Measurements from ENCODE around the gene CERT1. TPM values are rescaled to one million over a fixed set of nuclear protein-coding genes. Genes with fewer than 3 reads are reported as not detected.
"Not testable (repeated sequence)": the region's sequence is repeated elsewhere in the genome, so short reads cannot be mapped to it uniquely, and the experiment has no call there.

The CERT1 gene
- total RNA-seq, 5 donors from 2014 or later (not counting 1 experiment from before 2014, with no cell fraction given): 35.7 to 39.4 (median 38.0) TPM

DNA sequence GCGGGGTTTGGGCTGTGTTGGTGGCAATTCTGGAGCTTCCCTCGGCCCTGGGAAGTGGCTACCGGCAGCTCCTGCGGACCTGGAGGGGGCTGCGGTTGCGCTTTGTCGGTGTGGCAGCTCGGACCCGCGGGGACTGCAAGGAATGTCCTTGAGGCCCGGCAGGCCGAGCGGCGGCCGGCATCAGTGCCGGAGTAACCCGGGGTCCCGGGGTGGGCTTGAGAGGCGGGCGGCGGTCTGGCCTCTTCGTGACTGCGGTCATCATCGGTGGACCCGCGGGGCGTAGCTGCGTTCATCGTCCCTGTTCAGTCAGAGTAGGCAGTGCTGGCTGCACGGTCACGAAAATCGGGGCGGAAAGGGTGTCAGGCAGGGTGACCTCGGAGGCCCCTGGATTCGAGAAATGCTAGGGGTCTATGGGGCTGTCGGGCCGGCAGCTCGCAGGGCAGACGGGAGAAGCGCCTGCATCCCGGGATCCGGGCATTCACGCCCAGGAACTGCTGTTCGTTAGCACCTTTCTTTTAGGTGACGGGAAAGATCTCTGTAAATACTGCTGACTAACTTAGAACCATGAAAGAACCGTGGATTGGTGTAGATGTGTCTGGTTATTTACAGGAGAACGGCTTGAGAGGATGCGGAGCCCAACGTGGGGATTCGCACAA, 173.9 kb downstream of the CERT1 start:
- no peak for ATAC-seq (replicated peaks in 1 of 4)
- CTCF ChIA-PET: interaction anchor here in 1 of 2 donors (0.7 to 1.8 kb wide), 12 partner anchors 70 to 1270 kb away, joined by 3 to 31 read pairs (median 4); partner anchors contain the start of genes ANKRD31, GFM2 and NSA2
- Mint-ChIP-seq H3K9me3 (no peaks in the 10 kb centered on the region), H3K4me3 (no peak overlapping the region), H3K36me3 (peaks cover 3% of the 10 kb centered on the region), H3K4me1 (peaks cover 36 to 40% (median 39%) of the 10 kb centered on the region in 3 donors), H3K27ac (peak overlapping the region in 1 of 2 donors; percentile 74), H3K27me3 (no peaks in the 10 kb centered on the region)
- Histone ChIP-seq H3K4me1 (ENCODE audit: control insufficient read depth in 1 of 2, extremely low read depth in 1 of 2, insufficient read depth in 2 of 2, low read length in 2 of 2) (peaks cover 14 to 15% of the 10 kb centered on the region in 2 experiments), H3K36me3 (ENCODE audit: control insufficient read depth in 2 of 2, extremely low read depth in 1 of 2, insufficient read depth in 1 of 2, low read length in 1 of 2) (peaks cover 0 to under 1% of the 10 kb centered on the region in 2 donors), H3K27ac (ENCODE audit: low read length) (peak overlapping the region; percentile 71), H3K9me3 (no peaks in the 10 kb centered on the region), H3K27me3 (replicated peaks in 1 of 2; ENCODE audit: control insufficient read depth in 2 of 2, extremely low read depth in 1 of 2, insufficient read depth in 2 of 2, low read length in 1 of 2) (no peaks in the 10 kb centered on the region), H3K4me3 (ENCODE audit: control insufficient read depth in 1 of 2, extremely low read depth in 1 of 2, low read length in 1 of 2) (peak overlapping the region; percentile 80 to 97)
- POLR2A ChIA-PET: interaction anchor here (0.5 to 1.4 kb wide), 12 partner anchors 11 to 1838 kb away, joined by 3 to 10 read pairs (median 4); partner anchors contain the start of gene ANKRD31 (in 1 of the 2)
- under 1% methylated on average over 43 of the region's 50 CpGs for WGBS (ENCODE audit: insufficient coverage)
- peak in 16 of 35 experiments; percentile 1 to 38 (median 11) for DNase-seq

- DNase-seq (peak; percentile 86 to 99 (median 96)), ATAC-seq (replicated peaks in 1 of 4) (peak; percentile 94 to 97 (median 96))
- H3K4me3 Mint-ChIP-seq: no peak within 1 kb of the TSS
- ChIA-PET CTCF (interaction anchor here (0.6 to 1.8 kb wide), 15 partner anchors 70 to 1270 kb away, joined by 3 to 31 read pairs (median 3); partner anchors contain the start of genes ANKRD31 (in 1 of the 2), CERT1 (in 1 of the 2), ENC1 (in 1 of the 2) and GFM2 (in 1 of the 2)), POLR2A (interaction anchor here (0.5 to 1.4 kb wide), 15 partner anchors 12 to 1135 kb away, joined by 3 to 10 read pairs (median 4); partner anchors contain the start of genes ANKRD31 (in 1 of the 2) and GCNT4 (in 1 of the 2))
- no peaks in the 10 kb centered on the region for H3K9me3 ChIP-seq
- no peaks in the 10 kb centered on the region for H3K27me3 Mint-ChIP-seq
- peak within 1 kb of the TSS; percentile 83 for H3K27ac ChIP-seq (ENCODE audit: low read length)
- peaks cover 3% of the 10 kb centered on the region for H3K36me3 Mint-ChIP-seq
- peaks cover 35 to 36% (median 35%) of the 10 kb centered on the region in 3 donors for H3K4me1 Mint-ChIP-seq
- peak within 1 kb of the TSS; percentile 80 to 97 for H3K4me3 ChIP-seq (ENCODE audit: control insufficient read depth in 1 of 2, extremely low read depth in 1 of 2, low read length in 1 of 2)
- H3K9me3 Mint-ChIP-seq: no peaks in the 10 kb centered on the region
- under 1% methylated on average over 50 of the region's 56 CpGs for WGBS (ENCODE audit: insufficient coverage)
- no peaks in the 10 kb centered on the region for H3K27me3 ChIP-seq (replicated peaks in 1 of 2; ENCODE audit: control insufficient read depth in 2 of 2, extremely low read depth in 1 of 2, insufficient read depth in 2 of 2, low read length in 1 of 2)
- no peaks in the 10 kb centered on the region for H3K36me3 ChIP-seq (ENCODE audit: control insufficient read depth in 2 of 2, extremely low read depth in 1 of 2, insufficient read depth in 1 of 2, low read length in 1 of 2)
- H3K27ac Mint-ChIP-seq: peak within 1 kb of the TSS in 1 of 2 donors; percentile 74
- peaks cover 14 to 15% of the 10 kb centered on the region in 2 experiments for H3K4me1 ChIP-seq (ENCODE audit: control insufficient read depth in 1 of 2, extremely low read depth in 1 of 2, insufficient read depth in 2 of 2, low read length in 2 of 2)
These were observed 174.7 kb downstream of the CERT1 start, which contains the start of gene HMGCR for GRCh38 chr5:75336615-75337336. TSS of gene HMGCR (plus strand) at chr5:75337220. CDS start at chr5:75342606, 5,386 bp downstream.

DNA sequence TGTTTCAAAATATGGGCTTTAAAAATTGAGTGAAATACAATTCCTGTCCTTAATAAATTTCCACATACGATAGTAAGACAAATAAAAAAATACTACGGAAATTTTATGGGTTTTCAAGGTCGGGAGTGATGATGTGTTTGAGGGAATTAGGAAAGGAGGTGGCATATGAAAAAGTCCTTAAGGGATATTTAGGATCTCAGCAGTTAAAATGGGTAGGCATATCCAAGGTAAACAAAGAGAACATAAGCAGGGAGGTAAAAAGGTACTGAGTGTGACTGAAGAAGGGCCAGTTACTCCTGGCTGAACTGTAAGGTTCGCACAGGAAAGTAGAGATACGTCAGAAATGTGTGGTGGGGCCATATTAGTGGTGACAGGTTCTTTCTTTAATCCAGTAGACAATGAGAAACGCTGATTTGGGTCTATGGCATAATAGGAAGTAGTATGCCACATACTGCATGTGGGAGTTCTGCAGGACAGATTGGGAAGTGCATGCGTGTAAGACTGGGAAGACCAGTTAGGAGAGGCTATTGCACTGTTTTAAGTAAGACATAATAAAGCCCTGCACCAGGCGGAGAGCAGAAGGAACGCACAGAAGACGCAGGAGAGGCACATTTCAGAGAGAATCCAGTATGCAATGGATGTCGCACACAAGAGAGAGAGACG, 175.3 kb downstream of the CERT1 start:
- Mint-ChIP-seq H3K27ac (no peak overlapping the region), H3K27me3 (no peaks in the 10 kb centered on the region), H3K4me1 (peaks cover 29 to 30% (median 29%) of the 10 kb centered on the region in 3 donors), H3K36me3 (peaks cover 3% of the 10 kb centered on the region), H3K4me3 (no peak overlapping the region), H3K9me3 (no peaks in the 10 kb centered on the region)
- Histone ChIP-seq H3K36me3 (ENCODE audit: control insufficient read depth in 2 of 2, extremely low read depth in 1 of 2, insufficient read depth in 1 of 2, low read length in 1 of 2) (no peaks in the 10 kb centered on the region), H3K27ac (ENCODE audit: low read length) (peak overlapping the region; percentile 83), H3K27me3 (replicated peaks in 1 of 2; ENCODE audit: control insufficient read depth in 2 of 2, extremely low read depth in 1 of 2, insufficient read depth in 2 of 2, low read length in 1 of 2) (peaks cover 0 to under 1% of the 10 kb centered on the region in 2 experiments), H3K9me3 (no peaks in the 10 kb centered on the region), H3K4me1 (ENCODE audit: control insufficient read depth in 1 of 2, extremely low read depth in 1 of 2, insufficient read depth in 2 of 2, low read length in 2 of 2) (peaks cover 14 to 15% of the 10 kb centered on the region in 2 experiments), H3K4me3 (ENCODE audit: control insufficient read depth in 1 of 2, extremely low read depth in 1 of 2, low read length in 1 of 2) (peak overlapping the region; percentile 80 to 97)
- peak in 17 of 35 experiments; percentile 0 to 56 (median 8) for DNase-seq
- peak in 1 of 4 experiments; percentile 4 for ATAC-seq (replicated peaks in 1 of 4)
- ChIA-PET CTCF (interaction anchor here (0.6 to 1.8 kb wide), 8 partner anchors 74 to 696 kb away, joined by 3 to 31 read pairs (median 4); partner anchors contain the start of genes ANKRD31 (in 1 of the 2), CERT1 (in 1 of the 2), ENC1 (in 1 of the 2) and GFM2 (in 1 of the 2)), POLR2A (interaction anchor here (0.6 to 1.4 kb wide), 4 partner anchors 26 to 892 kb away, joined by 3 to 5 read pairs (median 4); partner anchors contain the start of gene ANKRD31 (in 1 of the 2))
- WGBS (ENCODE audit: insufficient coverage): 14% methylated on average over 11 of the region's 12 CpGs

GRCh38 chr5:75335486-75335885, 175.9 kb downstream of the CERT1 start:
- DNase-seq (no peak), ATAC-seq (replicated peaks in 1 of 4) (no peak)
- ChIA-PET CTCF (no interaction called here), POLR2A (no interaction called here)
- H3K27ac Mint-ChIP-seq: no peak overlapping the region
- no peaks in the 10 kb centered on the region for H3K27me3 Mint-ChIP-seq
- no peaks in the 10 kb centered on the region for H3K9me3 Mint-ChIP-seq
- H3K36me3 Mint-ChIP-seq: peaks cover under 1% of the 10 kb centered on the region
- H3K4me3 Mint-ChIP-seq: no peak overlapping the region
- H3K9me3 ChIP-seq: no peaks in the 10 kb centered on the region
- H3K27me3 ChIP-seq (replicated peaks in 1 of 2; ENCODE audit: control insufficient read depth in 2 of 2, extremely low read depth in 1 of 2, insufficient read depth in 2 of 2, low read length in 1 of 2): peaks cover 0 to 3% of the 10 kb centered on the region in 2 experiments
- H3K4me1 ChIP-seq (ENCODE audit: control insufficient read depth in 1 of 2, extremely low read depth in 1 of 2, insufficient read depth in 2 of 2, low read length in 2 of 2): peaks cover 14 to 15% of the 10 kb centered on the region in 2 experiments
- peaks cover 24 to 28% (median 24%) of the 10 kb centered on the region in 3 donors for H3K4me1 Mint-ChIP-seq
- no peak overlapping the region for H3K4me3 ChIP-seq (ENCODE audit: control insufficient read depth in 1 of 2, extremely low read depth in 1 of 2, low read length in 1 of 2)
- H3K27ac ChIP-seq (ENCODE audit: low read length): no peak overlapping the region
- no CpG with 5 or more reads among the region's 2 CpGs for WGBS (ENCODE audit: insufficient coverage)
- no peaks in the 10 kb centered on the region for H3K36me3 ChIP-seq (ENCODE audit: control insufficient read depth in 2 of 2, extremely low read depth in 1 of 2, insufficient read depth in 1 of 2, low read length in 1 of 2)

DNA sequence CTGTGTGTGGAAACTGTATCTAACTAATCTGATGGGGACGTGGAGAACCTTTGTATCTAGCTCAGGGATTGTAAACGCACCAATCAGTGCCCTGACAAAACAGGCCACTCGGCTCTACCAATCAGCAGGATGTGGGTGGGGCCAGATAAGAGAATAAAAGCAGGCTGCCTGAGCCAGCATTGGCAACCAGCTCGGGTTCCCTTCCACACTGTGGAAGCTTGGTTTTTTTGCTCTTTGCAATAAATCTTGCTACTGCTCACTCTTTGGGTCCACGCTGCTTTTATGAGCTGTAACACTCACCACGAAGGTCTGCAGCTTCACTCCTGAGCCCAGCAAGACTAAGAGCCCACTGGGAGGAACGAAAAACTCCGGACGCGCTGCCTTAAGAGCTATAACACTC, 177.0 kb downstream of the CERT1 start:
- H3K36me3 Mint-ChIP-seq; H3K27me3 Mint-ChIP-seq; H3K9me3 ChIP-seq; H3K9me3 Mint-ChIP-seq; POLR2A ChIA-PET; H3K4me3 Mint-ChIP-seq; H3K4me3 ChIP-seq (ENCODE audit: control insufficient read depth in 1 of 2, extremely low read depth in 1 of 2, low read length in 1 of 2); H3K27ac ChIP-seq (ENCODE audit: low read length); ATAC-seq (replicated peaks in 1 of 4); DNase-seq; H3K27me3 ChIP-seq (replicated peaks in 1 of 2; ENCODE audit: control insufficient read depth in 2 of 2, extremely low read depth in 1 of 2, insufficient read depth in 2 of 2, low read length in 1 of 2); H3K27ac Mint-ChIP-seq; H3K36me3 ChIP-seq (ENCODE audit: control insufficient read depth in 2 of 2, extremely low read depth in 1 of 2, insufficient read depth in 1 of 2, low read length in 1 of 2): not testable (repeated sequence)
- 89% methylated on average over 3 of the region's 10 CpGs for WGBS (ENCODE audit: insufficient coverage)
- H3K4me1 Mint-ChIP-seq: peaks cover 16 to 17% (median 16%) of the 10 kb centered on the region in 3 donors
- H3K4me1 ChIP-seq (ENCODE audit: control insufficient read depth in 1 of 2, extremely low read depth in 1 of 2, insufficient read depth in 2 of 2, low read length in 2 of 2): peaks cover 14 to 15% of the 10 kb centered on the region in 2 experiments
- CTCF ChIA-PET: interaction anchor here in 1 of 2 donors (1.1 kb wide), 1 partner anchor 10 kb away, joined by 3 read pairs; no protein-coding TSS in a partner anchor
